ENCODE data around the gene SHMT2.

The SHMT2 gene

GRCh38 chr12:57229046-57229633, 371 bp upstream of the SHMT2 start:
- Histone ChIP-seq H3K27me3 (ENCODE audit: insufficient read depth, low read depth, severe bottlenecking) (no peaks in the 10 kb centered on the region), H3K9me3 (ENCODE audit: severe bottlenecking) (no peaks in the 10 kb centered on the region), H3K27ac (peak overlapping the region; percentile 85), H3K4me3 (ENCODE audit: low read depth, low read length) (peak overlapping the region; percentile 87), H3K36me3 (peaks cover 39% of the 10 kb centered on the region)
- TF ChIP-seq CTCF (IDR thresholded peaks at IDR 0.05; ENCODE audit: low read depth, low read length): no peak
- DNase-seq: no peak

GRCh38 chr12:57230381-57231155, 1.1 kb downstream of the SHMT2 start:
- no peak for DNase-seq
- TF ChIP-seq CTCF (IDR thresholded peaks at IDR 0.05; ENCODE audit: low read depth, low read length): no peak
- H3K36me3 ChIP-seq: peaks cover 50% of the 10 kb centered on the region
- peak overlapping the region; percentile 87 for H3K4me3 ChIP-seq (ENCODE audit: low read depth, low read length)
- no peaks in the 10 kb centered on the region for H3K27me3 ChIP-seq (ENCODE audit: insufficient read depth, low read depth, severe bottlenecking)
- H3K27ac ChIP-seq: peak overlapping the region; percentile 85
- no peaks in the 10 kb centered on the region for H3K9me3 ChIP-seq (ENCODE audit: severe bottlenecking)

- Histone ChIP-seq H3K36me3 (peaks cover 53% of the 10 kb centered on the region), H3K27ac (no peak overlapping the region), H3K4me3 (ENCODE audit: low read depth, low read length) (no peak overlapping the region), H3K27me3 (ENCODE audit: insufficient read depth, low read depth, severe bottlenecking) (no peaks in the 10 kb centered on the region), H3K9me3 (ENCODE audit: severe bottlenecking) (no peaks in the 10 kb centered on the region)
- TF ChIP-seq CTCF (IDR thresholded peaks at IDR 0.05; ENCODE audit: low read depth, low read length): no peak
- DNase-seq: no peak
Measured at GRCh38 chr12:57231276-57232021, 1.9 kb downstream of the SHMT2 start.

- no peaks in the 10 kb centered on the region for H3K27me3 ChIP-seq (ENCODE audit: insufficient read depth, low read depth, severe bottlenecking)
- H3K9me3 ChIP-seq (ENCODE audit: severe bottlenecking): no peaks in the 10 kb centered on the region
- no peak overlapping the region for H3K27ac ChIP-seq
- H3K4me3 ChIP-seq (ENCODE audit: low read depth, low read length): no peak overlapping the region
- TF ChIP-seq CTCF (IDR thresholded peaks at IDR 0.05; ENCODE audit: low read depth, low read length): no peak
- H3K36me3 ChIP-seq: peaks cover 53% of the 10 kb centered on the region
- no peak for DNase-seq
Measured at GRCh38 chr12:57232156-57232756, 2.7 kb downstream of the SHMT2 start.

- no peak for DNase-seq
- Histone ChIP-seq H3K27me3 (ENCODE audit: insufficient read depth, low read depth, severe bottlenecking) (no peaks in the 10 kb centered on the region), H3K4me3 (ENCODE audit: low read depth, low read length) (no peak overlapping the region), H3K36me3 (peaks cover 53% of the 10 kb centered on the region), H3K9me3 (ENCODE audit: severe bottlenecking) (no peaks in the 10 kb centered on the region), H3K27ac (0 out of 2 replicates have a peak overlapping the region, but pooled peaks have one; percentile 18)
- TF ChIP-seq CTCF (IDR thresholded peaks at IDR 0.05; ENCODE audit: low read depth, low read length): no peak
Measured at GRCh38 chr12:57233357-57234232, 4.1 kb downstream of the SHMT2 start.
